Measurements from ENCODE around the gene MLX. TPM values are rescaled to one million over a fixed set of nuclear protein-coding genes. Genes with fewer than 3 reads are reported as not detected.

MLX gene
- total RNA-seq, 2 experiments from 2014 or later = 29.2 to 32.1 TPM

GRCh38 chr17:42591411-42591810, 24.5 kb downstream of the MLX start:
- Histone ChIP-seq H3K4me3 (ENCODE audit: low read length) (no peak overlapping the region), H3K9me3 (ENCODE audit: control insufficient read depth in 1 of 2, insufficient read depth in 1 of 2, low read length in 2 of 2) (no peaks in the 10 kb centered on the region), H3K4me1 (ENCODE audit: insufficient read depth, low read length) (peaks cover 4% of the 10 kb centered on the region), H3K27me3 (ENCODE audit: control insufficient read depth in 1 of 2, insufficient read depth in 2 of 2, low read length in 2 of 2) (no peaks in the 10 kb centered on the region), H3K36me3 (ENCODE audit: insufficient read depth, low read length) (peaks cover 76% of the 10 kb centered on the region), H3K27ac (ENCODE audit: low read depth in 1 of 2, low read length in 2 of 2) (no peak overlapping the region)
- DNase-seq (no peak), ATAC-seq (ENCODE audit: poor library complexity) (no peak)
- TF ChIP-seq CTCF (IDR thresholded peaks at IDR 0.05) = no peak
- H3K36me3 Mint-ChIP-seq (ENCODE audit: low read depth) = peaks cover 78% of the 10 kb centered on the region
- peaks cover 8% of the 10 kb centered on the region for H3K4me1 Mint-ChIP-seq (ENCODE audit: low read depth)
- intact Hi-C loops (cut with DNase I, micrococcal nuclease) = no loop called here
- H3K27ac Mint-ChIP-seq = no peak overlapping the region
- no peaks in the 10 kb centered on the region for H3K27me3 Mint-ChIP-seq
- CTCF ChIA-PET = interaction anchor here (3.6 kb wide), 1 partner anchor 13 kb away, joined by 9 read pairs; the partner anchor contains the start of gene PSMC3IP
- POLR2A ChIA-PET = interaction anchor here (1.5 kb wide), 1 partner anchor 14 kb away, joined by 3 read pairs; no protein-coding TSS in a partner anchor
- H3K9me3 Mint-ChIP-seq = no peaks in the 10 kb centered on the region
- H3K4me3 Mint-ChIP-seq = no peak overlapping the region

GRCh38 chr17:42596386-42596785, 29.5 kb downstream of the MLX start:
- no peak overlapping the region for H3K4me3 Mint-ChIP-seq
- ATAC-seq (ENCODE audit: poor library complexity) = no peak
- no peaks in the 10 kb centered on the region for H3K9me3 ChIP-seq (ENCODE audit: control insufficient read depth in 1 of 2, insufficient read depth in 1 of 2, low read length in 2 of 2)
- no peak overlapping the region for H3K4me3 ChIP-seq (ENCODE audit: low read length)
- no peak overlapping the region for H3K27ac Mint-ChIP-seq
- no peaks in the 10 kb centered on the region for H3K9me3 Mint-ChIP-seq
- POLR2A ChIA-PET = no interaction called here
- intact Hi-C loops (cut with DNase I, micrococcal nuclease) = no loop called here
- H3K4me1 Mint-ChIP-seq (ENCODE audit: low read depth) = peaks cover 31% of the 10 kb centered on the region
- H3K27me3 Mint-ChIP-seq = no peaks in the 10 kb centered on the region
- H3K27ac ChIP-seq (ENCODE audit: low read depth in 1 of 2, low read length in 2 of 2) = no peak overlapping the region
- no peak for DNase-seq
- TF ChIP-seq CTCF (IDR thresholded peaks at IDR 0.05) = no peak
- CTCF ChIA-PET = interaction anchor here (1.1 kb wide), 1 partner anchor 18 kb away, joined by 6 read pairs; no protein-coding TSS in a partner anchor
- H3K36me3 ChIP-seq (ENCODE audit: insufficient read depth, low read length) = peaks cover 48% of the 10 kb centered on the region
- H3K4me1 ChIP-seq (ENCODE audit: insufficient read depth, low read length) = peaks cover 16% of the 10 kb centered on the region
- peaks cover 57% of the 10 kb centered on the region for H3K36me3 Mint-ChIP-seq (ENCODE audit: low read depth)
- H3K27me3 ChIP-seq (ENCODE audit: control insufficient read depth in 1 of 2, insufficient read depth in 2 of 2, low read length in 2 of 2) = no peaks in the 10 kb centered on the region

DNA sequence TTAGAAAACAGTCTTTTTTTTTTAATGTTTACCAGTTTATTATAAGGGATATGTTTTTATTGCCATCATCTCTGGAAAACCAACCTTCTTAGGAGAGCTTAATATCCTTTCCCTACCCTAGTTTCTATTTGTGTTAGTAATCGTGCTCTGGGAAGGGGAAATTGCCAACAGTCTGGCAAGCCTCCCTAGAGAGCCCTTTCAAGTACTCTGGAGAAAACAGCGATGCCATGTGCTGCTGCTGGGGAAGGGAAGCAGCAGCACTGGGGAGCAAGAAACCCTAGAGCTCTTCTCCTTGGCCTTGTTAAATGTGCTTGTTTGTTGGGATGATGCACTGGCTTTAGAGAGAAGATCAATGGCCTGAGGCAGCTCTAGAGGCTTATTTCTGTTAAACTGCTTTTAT, 32.0 kb downstream of the MLX start:
- peaks cover 29% of the 10 kb centered on the region for H3K4me1 ChIP-seq (ENCODE audit: insufficient read depth, low read length)
- POLR2A ChIA-PET = interaction anchor here (1.8 kb wide), 1 partner anchor 10 kb away, joined by 10 read pairs; the partner anchor contains the start of genes RETREG3 and TUBG1
- DNase-seq (no peak), ATAC-seq (ENCODE audit: poor library complexity) (no peak)
- Mint-ChIP-seq H3K27ac (peak overlapping the region; percentile 9), H3K36me3 (ENCODE audit: low read depth) (peaks cover 56% of the 10 kb centered on the region), H3K27me3 (no peaks in the 10 kb centered on the region), H3K9me3 (no peaks in the 10 kb centered on the region), H3K4me3 (no peak overlapping the region), H3K4me1 (ENCODE audit: low read depth) (peaks cover 41% of the 10 kb centered on the region)
- H3K36me3 ChIP-seq (ENCODE audit: insufficient read depth, low read length) = peaks cover 41% of the 10 kb centered on the region
- TF ChIP-seq CTCF (IDR thresholded peaks at IDR 0.05) = no peak
- H3K27me3 ChIP-seq (ENCODE audit: control insufficient read depth in 1 of 2, insufficient read depth in 2 of 2, low read length in 2 of 2) = no peaks in the 10 kb centered on the region
- no peaks in the 10 kb centered on the region for H3K9me3 ChIP-seq (ENCODE audit: control insufficient read depth in 1 of 2, insufficient read depth in 1 of 2, low read length in 2 of 2)
- H3K27ac ChIP-seq (ENCODE audit: low read depth in 1 of 2, low read length in 2 of 2) = no peak overlapping the region
- no peak overlapping the region for H3K4me3 ChIP-seq (ENCODE audit: low read length)
- intact Hi-C loops (cut with DNase I, micrococcal nuclease) = no loop called here
- CTCF ChIA-PET = interaction anchor here (0.6 to 0.9 kb wide), 3 partner anchors 20 to 184 kb away, joined by 3 read pairs; no protein-coding TSS in a partner anchor
